ENCODE measurements around the gene NOL9.

GRCh38 chr1:6509919-6510291 lies 44.4 kb downstream of the NOL9 start:
- TF ChIP-seq ZNF274 (IDR thresholded peaks at IDR 0.05; ENCODE audit: low read depth, low read length) (no peak), SUZ12 (IDR thresholded peaks at IDR 0.05; ENCODE audit: extremely low read depth, insufficient read depth, insufficient read length) (no peak), YY1 (IDR thresholded peaks at IDR 0.05; ENCODE audit: insufficient read depth, insufficient read length) (no peak)
